Stimulated activated CD4-positive, alpha-beta T cell treated with anti-CD3 and anti-CD28 coated beads, TNF-alpha, amount 100 ng/mL, for 48 hours (primary cell): ENCODE measurements around the gene SLC38A8.

ENCODE experiments used
- DNase-seq, 3 donors: peaks; one replicate each; pipeline ENCODE4 v3.0.0-alpha.2; 2020; ENCODE audit warnings: low read depth in 3 of 3

Gene SLC38A8

DNA sequence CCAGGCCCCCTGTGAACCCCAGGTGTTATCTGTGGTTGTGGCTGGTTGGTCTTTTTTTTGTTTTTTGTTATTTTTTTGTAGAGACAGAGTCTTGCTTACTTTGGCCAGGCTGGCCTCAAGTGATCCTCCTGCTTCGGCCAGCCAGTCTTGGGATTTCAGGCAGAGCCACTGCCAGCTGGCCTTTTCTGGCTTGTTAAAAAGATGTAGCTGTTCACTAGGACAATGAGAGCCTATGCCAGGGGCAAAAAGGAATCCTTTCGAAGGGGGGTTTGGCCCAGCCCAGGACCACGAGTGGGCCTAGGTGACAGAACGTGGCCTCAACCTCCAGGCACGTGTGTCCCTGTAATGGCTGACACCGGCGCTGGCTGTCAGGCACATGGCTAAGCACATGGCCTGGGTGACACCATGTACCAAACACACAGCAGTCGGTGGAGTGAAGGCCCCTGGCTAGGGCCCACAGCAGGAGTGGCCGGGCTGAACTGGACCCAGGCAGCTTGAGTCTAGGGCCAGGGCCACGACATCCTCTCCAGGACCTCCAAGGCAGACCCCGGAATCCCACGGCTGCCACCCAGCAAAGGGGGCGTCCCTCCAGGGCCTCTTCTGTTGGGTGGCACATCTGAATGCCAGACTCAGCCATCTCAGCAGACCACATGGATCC, 6.9 kb upstream of the SLC38A8 start:
- no peak for DNase-seq

DNA sequence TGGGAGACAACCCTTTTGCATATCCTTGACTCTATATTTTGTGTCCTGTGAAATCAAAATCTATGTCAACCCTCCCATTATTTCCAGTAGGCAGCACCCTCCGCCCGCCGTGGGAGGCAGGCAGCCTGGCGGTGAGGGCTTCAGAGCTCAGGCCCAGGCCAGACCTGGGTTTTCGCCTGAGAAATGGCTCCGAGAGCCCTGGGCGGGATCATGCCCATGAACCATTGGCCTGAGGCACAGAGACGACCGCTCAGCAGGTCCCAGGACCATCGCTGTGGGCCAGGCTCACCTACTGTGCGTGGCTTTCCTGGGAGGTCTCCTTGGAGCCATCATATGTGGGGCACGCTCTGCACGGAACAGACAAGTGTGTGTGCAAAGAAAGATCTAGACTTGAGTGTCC, 6.3 kb upstream of the SLC38A8 start:
- DNase-seq: no peak

DNA sequence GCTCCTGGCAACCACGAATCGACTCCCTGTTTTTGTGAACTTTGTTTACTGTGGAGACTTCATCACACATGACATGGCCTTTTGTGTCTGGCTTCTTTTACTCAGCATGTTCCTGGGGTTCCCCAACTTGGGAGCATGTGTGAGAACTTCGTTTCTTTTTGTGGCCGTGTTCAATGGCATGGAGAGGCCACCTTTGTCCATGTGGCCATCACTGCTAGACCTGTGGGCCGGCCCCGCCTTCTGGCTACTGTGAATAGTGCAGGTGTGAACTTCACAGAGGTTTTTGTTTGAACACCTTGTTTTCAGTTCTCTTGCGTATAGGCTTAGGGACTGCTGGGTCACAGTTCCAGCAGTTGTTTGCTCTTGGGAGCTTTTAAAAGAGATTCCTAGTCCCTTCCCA, 5.7 kb upstream of the SLC38A8 start:
- no peak for DNase-seq

DNA sequence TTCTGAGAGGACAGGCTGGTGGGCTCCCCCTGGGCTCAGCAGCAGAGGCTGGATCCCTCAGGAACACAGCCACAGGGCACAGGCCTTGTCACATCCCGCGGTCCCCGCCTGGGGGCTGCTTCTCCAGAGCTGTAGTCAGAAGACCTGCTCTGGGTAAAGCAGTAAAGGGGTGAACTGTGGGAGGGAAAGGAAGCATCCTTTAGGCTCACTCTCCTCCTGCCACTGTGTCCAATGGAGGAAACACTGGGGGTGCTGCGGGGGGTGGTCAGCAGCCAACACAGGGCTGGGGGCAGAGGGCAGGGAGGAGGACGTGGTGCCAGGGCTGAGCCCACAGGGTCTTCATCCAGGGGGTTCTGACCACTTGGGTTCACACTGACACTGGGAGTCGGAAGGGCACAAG, 5.0 kb upstream of the SLC38A8 start:
- no peak for DNase-seq

DNA sequence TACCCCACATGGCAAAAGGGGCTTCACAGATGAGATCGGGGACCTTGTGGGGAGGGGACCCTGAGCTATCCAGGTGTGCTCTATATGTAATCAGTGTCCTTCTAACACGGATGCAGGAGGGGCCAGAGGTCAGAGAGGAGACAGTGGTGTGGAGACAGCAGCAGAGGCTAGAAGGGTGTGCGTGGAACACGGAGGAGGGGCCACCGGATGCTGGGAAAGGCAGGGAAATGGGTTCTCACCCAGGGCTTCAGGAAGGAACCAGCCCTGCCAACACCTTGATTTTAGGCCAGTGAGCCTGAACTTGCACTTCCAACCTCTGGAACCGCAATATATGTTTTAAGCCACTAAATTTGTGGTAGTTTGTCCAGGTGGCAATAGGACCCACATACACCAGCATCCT, 4.6 kb upstream of the SLC38A8 start:
- DNase-seq: no peak

DNA sequence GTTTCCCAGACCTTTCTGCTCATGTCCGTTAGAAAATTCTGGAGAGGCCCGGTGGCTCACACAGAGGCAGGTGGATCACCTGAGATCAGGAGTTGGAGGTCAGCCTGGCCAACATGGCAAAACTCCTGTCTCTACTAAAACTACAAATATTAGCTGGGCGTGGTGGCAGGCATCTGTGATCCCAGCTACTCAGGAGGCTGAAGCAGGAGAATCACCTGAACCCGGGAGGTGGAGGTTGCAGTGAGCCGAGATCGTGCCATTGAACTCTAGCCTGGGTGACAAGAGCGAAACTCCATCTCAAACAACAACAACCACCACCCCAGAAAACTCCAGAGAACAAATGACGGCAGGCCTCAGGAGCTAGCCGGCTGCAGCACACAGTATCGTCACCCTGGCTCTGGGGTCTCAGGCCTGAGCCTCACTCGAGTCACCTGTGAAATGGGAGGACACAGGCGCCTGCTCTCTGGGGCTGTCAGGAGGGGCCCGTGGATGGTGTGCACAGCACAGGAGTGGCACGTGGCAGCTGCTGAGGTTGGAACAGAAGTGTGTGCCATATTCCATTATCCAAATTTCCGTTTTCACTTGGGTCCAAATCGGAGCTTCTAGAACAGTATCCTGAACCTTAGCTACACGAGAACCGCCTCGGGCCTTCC, 3.3 kb upstream of the SLC38A8 start:
- DNase-seq: no peak

DNA sequence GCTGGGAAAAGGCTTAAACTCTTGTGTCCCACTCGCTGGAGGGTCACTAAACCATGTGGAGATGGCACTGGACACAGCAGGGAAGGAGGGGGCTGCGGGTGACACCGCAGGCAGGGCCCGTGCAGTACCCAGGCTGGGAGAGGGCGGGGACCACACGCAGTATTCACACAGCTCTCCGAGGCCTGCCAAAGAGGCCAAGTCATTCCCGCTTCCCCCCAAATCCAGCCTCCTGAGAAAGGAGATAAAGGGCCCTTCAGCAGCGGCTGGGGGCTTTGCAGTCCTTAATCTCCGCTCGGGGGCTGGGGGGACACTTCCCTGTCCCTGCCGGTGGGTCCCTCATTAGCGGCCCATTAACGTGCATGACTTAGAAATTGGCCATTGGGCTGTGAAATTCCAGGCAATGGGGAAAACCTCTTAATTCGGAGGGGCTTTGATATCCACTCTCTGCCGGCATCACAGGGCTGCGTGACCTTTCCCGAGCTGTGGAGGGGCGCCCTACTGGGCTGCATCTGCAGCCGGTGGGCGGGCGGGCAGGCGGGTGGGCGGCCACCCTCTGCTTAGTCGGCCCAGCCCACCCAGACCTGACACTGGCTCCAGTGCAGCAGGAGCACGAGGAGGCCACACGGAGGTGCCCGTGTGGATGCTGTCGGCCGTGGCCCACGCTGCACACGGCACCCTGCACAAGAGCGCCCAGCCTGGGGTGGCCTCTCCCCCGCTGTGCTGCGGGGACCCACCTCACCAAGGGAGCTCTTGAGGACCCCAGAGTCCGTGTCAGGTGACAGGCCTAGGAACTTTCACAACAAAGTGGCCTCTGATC, 2.6 kb upstream of the SLC38A8 start:
- DNase-seq: no peak

DNA sequence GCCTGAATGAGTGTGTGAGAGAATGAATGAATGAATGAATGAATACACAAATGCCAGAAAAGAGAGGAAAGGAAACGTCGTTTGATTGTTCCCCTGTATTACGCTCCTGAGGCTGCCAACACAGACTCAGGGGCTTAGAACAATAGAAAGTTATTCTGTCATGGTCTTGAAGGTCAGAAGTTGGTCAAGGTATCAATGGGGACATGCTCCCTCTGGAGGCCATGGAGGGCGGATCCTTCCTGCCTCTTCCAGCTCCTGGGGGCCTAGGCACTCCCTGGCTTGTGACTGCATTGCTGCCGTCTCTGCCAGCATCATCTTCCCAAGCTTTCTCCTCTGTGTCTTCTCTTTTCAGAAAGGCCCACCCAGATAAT, 1.5 kb upstream of the SLC38A8 start:
- DNase-seq: no peak

DNA sequence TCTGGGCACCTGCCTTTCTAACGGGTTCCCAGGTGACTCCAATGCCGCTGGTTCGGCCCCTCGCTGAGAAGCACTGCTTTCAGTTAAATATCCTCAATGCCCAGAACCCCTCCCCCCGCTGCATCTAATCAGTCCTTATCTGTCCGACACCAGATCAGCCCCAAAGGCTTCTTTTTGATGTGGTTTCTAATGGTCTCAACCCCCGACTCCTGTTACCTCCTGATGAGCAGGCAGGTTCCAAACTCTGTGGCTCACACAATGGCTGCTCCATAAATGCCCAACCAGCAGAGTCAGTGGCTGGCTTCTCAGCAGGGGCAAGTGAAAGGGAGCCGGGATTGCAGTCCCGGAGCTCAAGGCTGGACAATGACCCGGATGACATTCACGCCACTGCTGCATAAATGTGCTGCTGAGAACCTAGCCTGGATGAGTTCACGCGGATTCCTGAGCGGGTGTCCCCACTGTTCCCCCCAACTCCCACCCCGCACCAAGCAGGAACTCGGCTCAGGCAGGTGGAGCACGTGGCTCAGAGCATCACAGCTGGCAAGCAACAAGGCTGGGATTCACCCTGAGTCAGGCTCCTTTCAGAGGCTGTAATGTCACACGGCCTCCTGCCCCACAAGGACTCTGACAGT, 1.0 kb upstream of the SLC38A8 start:
- DNase-seq: no peak

DNA sequence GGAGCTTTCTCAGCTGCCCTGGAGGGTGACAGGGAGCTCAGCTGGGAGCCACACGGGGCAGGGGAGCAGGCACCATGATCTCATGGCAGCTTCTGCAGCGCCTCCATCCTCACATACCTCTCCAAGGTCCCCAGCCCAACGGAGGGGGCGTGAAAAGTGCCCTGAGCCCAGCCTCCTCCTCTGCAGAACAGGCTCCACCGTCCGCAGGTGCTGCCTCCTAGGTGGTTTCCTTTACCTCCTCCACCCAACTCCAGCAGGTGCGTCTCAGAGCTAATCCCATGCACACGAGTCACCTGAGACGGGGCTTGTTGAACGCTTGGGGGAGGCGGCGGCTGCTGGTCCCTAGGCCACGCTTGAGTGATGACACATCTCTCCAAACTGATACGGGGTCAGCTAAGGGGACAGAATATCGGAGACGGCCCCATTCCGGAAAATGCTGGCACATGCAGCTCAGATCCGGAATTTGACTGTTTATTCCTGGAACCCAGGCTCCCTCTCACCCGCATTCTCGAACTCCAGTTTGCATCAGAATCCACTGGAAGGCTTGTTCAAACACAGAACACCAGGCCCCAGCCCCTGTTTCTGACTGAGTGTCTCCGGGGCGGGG, 387 bp upstream of the SLC38A8 start:
- DNase-seq: no peak

DNA sequence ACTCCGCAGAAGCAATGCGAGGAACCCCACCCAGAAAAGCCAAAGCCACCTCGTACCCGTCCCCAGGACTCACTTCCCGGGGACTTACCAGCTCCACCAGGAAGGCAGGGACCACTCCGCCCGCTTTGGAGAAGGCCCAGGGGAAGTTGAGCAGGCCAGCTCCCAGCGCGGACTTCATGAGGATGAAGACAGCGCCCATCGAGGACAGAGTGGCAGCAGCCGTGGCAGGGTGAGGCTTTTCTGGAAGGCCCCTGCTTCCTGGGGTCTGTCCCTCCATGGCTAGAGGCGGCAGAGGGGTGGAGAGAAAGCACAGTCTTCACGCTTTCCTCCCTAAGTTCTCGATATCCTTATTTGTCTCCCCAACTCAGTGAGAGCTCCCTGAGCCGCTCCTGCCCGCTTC, 714 bp downstream of the SLC38A8 start:
- no peak for DNase-seq

DNA sequence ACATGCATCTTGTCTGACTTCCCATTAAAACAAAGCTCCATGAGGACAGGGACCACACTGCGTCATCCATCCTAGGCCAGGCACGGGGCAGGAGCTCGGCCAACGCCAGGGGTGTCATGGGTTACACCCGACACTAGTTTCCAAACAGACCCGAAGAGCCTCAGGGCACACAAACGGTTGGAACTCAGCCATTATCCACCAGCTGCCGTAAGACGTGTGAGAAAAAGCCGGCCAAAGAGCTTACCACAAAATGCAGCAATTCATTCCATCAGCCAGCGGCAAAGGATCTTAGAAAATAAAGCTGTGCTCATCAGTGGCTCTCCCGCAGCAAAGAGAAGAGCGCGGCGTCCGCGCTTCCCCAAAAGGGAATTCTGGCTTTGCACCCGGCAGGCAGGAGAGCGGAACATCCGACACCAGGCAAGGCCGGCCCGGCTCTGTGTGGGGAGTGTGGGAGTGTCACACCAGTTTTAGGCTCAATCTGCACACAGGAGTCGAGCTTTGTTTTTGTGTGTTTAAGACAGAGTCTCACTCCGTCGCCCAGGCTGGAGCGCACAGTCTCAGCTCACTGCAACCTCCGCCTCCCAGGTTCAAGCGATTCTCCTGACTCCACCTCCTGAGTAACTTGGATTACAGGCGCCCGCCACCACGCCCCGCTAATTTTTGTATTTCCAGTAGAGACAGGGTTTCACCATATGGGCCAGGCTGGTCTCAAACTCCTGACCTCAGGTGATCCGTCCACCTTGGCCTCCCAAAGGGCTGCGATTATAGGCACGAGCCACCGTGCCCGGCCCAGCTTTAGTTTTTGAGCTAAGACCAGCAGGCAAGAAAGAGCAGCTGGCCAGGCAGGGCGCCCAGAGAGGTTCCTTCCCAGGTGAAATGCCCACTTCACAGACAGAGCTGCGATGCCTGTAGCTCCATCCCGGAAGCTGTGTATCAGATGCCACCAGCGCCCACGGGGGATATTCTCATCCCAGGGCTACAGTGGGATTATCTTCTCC, 1.5 kb downstream of the SLC38A8 start:
- DNase-seq: no peak

DNA sequence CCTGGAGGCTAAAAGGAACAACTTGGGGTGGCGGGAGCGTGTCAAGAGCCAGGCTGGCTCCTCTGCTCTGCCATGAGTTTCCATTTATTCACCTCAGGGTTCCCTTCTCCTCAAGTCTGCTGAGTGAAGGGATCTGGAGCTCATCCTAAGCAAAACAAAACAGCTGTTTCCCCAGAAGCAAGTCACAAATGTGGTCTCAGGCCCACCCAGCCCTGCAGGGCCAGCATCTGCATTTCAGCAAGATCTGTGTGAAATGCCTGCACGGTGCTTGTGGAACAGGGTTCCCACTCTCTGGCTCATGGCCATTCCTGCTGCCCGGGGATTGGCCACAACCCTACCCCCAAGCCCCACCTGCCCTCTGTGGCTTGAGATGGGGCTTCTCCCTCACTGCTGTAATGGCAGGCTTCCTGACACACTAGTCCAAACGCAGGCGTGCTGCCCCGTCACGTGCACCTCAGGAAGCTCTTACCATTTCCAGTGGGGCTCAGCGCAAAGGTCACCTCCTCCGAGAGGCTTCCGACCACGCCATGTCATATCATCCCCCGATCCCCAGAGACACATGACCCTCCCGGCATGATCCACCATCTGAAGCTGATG, 2.3 kb downstream of the SLC38A8 start:
- DNase-seq: no peak

DNA sequence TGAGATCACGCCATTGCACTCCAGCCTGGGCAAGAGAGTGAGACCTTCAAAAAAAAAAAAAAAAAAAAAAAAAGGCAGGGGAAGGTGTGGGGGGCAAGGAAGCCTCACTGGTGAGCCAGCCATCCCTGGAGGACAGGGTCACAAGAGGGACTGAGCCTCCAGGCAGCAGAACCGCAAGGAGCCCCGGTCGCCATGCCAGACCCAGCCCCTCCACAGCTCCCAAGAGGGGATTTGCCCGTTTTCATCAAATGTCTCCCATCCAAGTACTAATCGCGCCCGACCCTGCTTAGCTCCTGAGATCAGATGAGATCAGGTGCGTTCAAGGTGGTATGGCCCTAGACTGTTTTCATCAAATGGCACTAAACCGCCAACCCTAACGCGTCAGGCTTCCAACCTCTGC, 2.9 kb downstream of the SLC38A8 start:
- no peak for DNase-seq

DNA sequence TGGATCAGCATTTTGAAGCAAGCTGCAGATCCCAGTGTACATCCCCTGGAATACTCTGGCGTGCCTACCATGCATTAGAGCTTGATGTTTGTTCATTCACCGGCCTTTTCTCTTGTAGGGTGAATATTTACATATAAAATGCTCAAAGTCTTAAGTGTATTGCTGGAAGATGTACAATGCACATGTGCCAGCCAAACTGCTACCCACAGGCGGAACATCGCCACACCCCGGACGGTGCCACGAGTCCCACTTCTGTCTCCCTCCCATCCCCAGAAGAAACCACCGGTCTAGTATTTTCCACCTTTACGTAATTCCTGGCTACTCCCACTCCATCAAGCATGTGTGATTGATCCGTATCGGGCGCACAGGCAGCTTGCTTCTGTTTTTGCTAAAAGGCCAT, 4.1 kb downstream of the SLC38A8 start:
- DNase-seq: no peak

DNA sequence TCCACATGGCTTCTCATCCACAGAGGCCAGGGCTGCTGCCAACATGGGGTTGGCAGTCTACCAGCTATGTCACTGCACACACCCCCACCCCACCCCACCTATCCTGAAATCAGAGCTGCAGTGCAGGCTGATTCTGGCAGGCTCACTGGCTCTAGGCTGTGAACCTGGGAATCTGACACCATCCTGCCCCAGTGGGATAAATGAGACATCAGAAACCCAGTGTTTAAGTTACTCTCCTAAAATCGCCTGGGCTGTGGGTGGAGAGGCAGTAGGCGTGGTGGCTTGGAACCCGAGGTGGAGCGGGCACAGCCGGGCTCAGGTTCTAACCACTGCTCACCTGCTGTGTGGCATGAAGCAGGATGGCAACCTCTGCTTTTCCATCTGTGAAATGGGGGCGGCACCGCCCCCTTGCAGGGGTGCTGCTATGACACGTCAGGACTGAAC, 5.6 kb downstream of the SLC38A8 start:
- no peak for DNase-seq

DNA sequence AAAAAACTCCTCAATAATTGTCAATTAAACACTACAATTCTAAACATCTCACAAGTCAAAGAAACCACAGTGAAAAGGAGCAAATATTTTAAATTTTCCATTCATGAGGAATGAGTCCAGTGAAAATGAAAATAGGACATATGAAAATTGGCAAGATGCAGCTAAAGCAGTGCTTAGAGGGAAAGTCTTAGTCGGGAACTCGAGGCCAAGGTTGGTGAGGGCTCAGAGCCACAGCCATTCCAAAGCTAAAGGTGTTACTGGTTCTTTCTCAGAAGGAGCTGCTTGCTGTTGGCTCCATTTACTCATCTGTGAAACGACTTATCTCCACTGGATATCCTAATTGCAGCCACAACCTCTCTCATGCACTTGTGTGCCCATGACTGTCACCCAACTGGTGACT, 6.5 kb downstream of the SLC38A8 start:
- no peak for DNase-seq

DNA sequence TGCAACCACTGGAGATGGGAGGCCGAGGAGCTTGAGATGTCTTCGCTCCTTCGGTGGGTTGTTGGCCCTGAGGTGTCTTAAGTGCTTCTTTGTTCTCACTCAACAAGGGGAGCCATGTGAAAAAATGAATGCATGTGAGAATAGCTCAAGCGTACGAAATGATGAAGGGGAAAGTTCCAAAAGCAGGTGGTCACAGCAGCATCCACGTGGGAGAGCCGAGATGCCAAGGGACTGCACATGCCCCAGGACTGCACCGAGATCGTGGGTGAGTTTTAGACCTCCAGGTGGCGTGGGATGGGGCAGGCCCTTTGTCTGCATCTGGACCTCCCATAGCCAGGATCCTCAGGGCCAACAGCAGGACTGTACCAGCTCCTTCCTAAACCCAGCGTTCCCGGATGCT, 8.1 kb downstream of the SLC38A8 start:
- no peak for DNase-seq

DNA sequence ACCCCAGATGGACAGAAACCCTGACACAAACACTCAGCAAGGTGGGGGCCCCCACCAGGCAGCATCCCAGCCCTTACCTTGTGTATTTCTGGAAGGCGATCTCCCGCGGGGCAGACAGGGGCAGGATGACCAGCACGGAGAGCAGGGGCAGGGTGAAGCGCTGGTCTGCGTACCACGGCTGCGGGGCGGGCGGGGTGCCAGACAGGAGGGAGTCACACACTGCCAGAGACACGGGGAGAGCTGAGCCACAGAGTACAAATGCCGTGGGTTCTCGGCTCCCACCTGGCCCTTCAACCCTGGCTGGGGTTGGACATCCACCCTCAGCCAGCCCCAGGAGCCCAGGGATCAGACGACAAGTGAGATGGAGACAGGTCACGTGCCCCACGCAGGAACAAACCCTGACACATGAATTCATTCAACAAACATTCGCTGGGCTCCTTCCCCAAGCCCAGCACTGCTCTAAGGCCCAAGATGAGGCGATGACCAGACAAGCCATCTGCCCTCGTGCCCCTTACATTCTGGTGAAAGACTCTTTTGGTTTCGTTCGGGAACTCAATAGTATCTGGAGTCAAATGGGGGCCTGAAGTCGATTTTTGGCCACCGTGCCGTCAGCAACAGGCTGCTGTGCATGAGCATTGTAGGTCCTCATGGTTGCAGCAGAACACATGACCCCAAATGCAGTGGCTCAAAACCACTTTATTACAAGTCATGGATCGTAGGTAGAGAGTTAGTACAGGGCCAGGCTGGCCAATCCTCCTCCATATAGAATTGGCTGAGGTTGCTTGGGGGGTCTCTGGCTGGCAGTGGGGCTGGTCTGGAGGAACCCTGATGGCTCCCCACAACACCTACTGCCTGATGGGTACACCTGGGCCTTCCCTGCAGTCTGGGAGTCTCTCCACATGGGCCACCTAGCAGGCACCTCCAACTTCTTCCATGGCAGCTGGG, 9.1 kb downstream of the SLC38A8 start:
- no peak for DNase-seq
